ENCODE results near the gene BCL2L2. TPM values are rescaled to one million over a fixed set of nuclear protein-coding genes. Genes with fewer than 3 reads are reported as not detected.

The BCL2L2 gene
- total and polyA plus RNA-seq, 4 donors, result 4.7 to 28.0 (median 12.7) TPM

DNA sequence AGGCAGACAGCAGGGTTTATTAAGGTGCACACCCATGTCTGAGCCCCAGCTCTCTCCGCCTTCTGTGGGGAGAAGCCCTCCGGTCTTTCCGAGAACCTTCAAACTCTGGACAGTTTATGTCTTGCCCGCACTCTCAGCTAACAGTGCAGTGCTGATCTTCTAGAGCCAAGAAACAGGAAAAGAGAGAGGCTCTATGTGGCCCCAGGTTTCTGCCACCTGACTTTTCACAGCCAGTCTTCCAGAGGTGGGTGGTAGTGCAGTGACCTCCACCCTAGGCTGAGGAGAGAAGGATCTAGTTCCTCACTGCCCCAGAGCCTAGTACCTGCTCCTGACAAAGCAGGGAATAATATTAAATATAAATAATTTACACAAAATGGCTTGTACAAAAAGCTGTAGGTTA is 50.0 kb downstream of the BCL2L2 start (continued):
- TF ChIP-seq, protein P1, sequence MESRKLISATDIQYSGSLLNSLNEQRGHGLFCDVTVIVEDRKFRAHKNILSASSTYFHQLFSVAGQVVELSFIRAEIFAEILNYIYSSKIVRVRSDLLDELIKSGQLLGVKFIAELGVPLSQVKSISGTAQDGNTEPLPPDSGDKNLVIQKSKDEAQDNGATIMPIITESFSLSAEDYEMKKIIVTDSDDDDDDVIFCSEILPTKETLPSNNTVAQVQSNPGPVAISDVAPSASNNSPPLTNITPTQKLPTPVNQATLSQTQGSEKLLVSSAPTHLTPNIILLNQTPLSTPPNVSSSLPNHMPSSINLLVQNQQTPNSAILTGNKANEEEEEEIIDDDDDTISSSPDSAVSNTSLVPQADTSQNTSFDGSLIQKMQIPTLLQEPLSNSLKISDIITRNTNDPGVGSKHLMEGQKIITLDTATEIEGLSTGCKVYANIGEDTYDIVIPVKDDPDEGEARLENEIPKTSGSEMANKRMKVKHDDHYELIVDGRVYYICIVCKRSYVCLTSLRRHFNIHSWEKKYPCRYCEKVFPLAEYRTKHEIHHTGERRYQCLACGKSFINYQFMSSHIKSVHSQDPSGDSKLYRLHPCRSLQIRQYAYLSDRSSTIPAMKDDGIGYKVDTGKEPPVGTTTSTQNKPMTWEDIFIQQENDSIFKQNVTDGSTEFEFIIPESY (IDR thresholded peaks at IDR 0.05), result no peak

DNA sequence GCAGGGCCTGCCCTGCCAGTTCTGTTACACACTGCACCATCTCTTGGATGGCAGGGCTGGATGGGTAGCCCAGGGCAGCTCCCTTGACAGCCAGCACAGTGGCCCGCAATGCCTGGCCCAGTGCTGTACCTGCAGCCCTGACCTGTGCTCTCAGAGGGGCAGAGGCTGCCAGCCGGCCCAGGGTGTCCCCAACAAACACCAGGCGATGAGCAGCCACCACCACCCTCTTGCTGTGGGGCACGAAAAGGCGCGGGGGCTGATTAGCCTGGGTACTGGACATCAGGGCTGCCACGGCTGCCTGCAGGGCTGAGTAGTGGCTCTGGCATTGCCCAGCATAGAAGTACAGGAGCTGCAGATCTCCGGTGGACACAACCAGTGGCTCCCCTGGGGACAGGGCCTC is 50.6 kb downstream of the BCL2L2 start:
- H3K9ac ChIP-seq (ENCODE audit: low read depth in 1 of 2, low read length in 2 of 2), result no peak overlapping the region
- TF ChIP-seq RAD21 (IDR thresholded peaks at IDR 0.05) (no peak), YY1 (IDR thresholded peaks at IDR 0.05) (no peak), RXRA (IDR thresholded peaks at IDR 0.05) (no peak), HNF4A (conservative IDR thresholded peaks at IDR 0.05) (no peak), EGR1 (IDR thresholded peaks at IDR 0.05; ENCODE audit: low read depth in 2 of 2) (no peak), TAF1 (conservative IDR thresholded peaks at IDR 0.05) (no peak), NR2F2 (IDR thresholded peaks at IDR 0.05) (no peak), HNF4G (IDR thresholded peaks at IDR 0.05) (no peak), JUND (IDR thresholded peaks at IDR 0.05) (no peak)
- TF ChIP-seq, protein P2, sequence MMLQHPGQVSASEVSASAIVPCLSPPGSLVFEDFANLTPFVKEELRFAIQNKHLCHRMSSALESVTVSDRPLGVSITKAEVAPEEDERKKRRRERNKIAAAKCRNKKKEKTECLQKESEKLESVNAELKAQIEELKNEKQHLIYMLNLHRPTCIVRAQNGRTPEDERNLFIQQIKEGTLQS (IDR thresholded peaks at IDR 0.05), result no peak
- TF ChIP-seq, protein P3, sequence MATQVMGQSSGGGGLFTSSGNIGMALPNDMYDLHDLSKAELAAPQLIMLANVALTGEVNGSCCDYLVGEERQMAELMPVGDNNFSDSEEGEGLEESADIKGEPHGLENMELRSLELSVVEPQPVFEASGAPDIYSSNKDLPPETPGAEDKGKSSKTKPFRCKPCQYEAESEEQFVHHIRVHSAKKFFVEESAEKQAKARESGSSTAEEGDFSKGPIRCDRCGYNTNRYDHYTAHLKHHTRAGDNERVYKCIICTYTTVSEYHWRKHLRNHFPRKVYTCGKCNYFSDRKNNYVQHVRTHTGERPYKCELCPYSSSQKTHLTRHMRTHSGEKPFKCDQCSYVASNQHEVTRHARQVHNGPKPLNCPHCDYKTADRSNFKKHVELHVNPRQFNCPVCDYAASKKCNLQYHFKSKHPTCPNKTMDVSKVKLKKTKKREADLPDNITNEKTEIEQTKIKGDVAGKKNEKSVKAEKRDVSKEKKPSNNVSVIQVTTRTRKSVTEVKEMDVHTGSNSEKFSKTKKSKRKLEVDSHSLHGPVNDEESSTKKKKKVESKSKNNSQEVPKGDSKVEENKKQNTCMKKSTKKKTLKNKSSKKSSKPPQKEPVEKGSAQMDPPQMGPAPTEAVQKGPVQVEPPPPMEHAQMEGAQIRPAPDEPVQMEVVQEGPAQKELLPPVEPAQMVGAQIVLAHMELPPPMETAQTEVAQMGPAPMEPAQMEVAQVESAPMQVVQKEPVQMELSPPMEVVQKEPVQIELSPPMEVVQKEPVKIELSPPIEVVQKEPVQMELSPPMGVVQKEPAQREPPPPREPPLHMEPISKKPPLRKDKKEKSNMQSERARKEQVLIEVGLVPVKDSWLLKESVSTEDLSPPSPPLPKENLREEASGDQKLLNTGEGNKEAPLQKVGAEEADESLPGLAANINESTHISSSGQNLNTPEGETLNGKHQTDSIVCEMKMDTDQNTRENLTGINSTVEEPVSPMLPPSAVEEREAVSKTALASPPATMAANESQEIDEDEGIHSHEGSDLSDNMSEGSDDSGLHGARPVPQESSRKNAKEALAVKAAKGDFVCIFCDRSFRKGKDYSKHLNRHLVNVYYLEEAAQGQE (IDR thresholded peaks at IDR 0.05), result no peak
- TF ChIP-seq, protein P4, sequence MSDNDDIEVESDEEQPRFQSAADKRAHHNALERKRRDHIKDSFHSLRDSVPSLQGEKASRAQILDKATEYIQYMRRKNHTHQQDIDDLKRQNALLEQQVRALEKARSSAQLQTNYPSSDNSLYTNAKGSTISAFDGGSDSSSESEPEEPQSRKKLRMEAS (IDR thresholded peaks at IDR 0.05), result no peak
- TF ChIP-seq, protein P5, sequence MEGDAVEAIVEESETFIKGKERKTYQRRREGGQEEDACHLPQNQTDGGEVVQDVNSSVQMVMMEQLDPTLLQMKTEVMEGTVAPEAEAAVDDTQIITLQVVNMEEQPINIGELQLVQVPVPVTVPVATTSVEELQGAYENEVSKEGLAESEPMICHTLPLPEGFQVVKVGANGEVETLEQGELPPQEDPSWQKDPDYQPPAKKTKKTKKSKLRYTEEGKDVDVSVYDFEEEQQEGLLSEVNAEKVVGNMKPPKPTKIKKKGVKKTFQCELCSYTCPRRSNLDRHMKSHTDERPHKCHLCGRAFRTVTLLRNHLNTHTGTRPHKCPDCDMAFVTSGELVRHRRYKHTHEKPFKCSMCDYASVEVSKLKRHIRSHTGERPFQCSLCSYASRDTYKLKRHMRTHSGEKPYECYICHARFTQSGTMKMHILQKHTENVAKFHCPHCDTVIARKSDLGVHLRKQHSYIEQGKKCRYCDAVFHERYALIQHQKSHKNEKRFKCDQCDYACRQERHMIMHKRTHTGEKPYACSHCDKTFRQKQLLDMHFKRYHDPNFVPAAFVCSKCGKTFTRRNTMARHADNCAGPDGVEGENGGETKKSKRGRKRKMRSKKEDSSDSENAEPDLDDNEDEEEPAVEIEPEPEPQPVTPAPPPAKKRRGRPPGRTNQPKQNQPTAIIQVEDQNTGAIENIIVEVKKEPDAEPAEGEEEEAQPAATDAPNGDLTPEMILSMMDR (IDR thresholded peaks at IDR 0.05; ENCODE audit: low read depth, low read length, missing input control), result no peak
- DNase-seq (ENCODE audit: low spot score), result no peak
- 93% methylated on average over 8 of the region's 8 CpGs for WGBS
- H3K4me3 ChIP-seq (ENCODE audit: low read depth in 1 of 3, low read length in 3 of 3), result no peak overlapping the region
- H3K27ac ChIP-seq (ENCODE audit: low read depth in 1 of 2, low read length in 2 of 2), result no peak overlapping the region
- peaks cover 1 to 6% (median 3%) of the 10 kb centered on the region in 4 donors for H3K4me1 ChIP-seq (ENCODE audit: control insufficient read depth in 4 of 4, insufficient read depth in 4 of 4, low read length in 3 of 4)
- no peaks in the 10 kb centered on the region for H3K9me3 ChIP-seq (ENCODE audit: control insufficient read depth in 4 of 4, low read length in 3 of 4)
- peaks cover 0 to 11% (median 0%) of the 10 kb centered on the region in 4 donors for H3K27me3 ChIP-seq (ENCODE audit: control insufficient read depth in 4 of 4, insufficient read depth in 4 of 4, low read length in 3 of 4)
- H3K36me3 ChIP-seq (ENCODE audit: control insufficient read depth in 4 of 4, insufficient read depth in 3 of 4, low read depth in 1 of 4, low read length in 3 of 4), result no peaks in the 10 kb centered on the region
